Measurements from ENCODE around the gene BAZ1A.

DNA sequence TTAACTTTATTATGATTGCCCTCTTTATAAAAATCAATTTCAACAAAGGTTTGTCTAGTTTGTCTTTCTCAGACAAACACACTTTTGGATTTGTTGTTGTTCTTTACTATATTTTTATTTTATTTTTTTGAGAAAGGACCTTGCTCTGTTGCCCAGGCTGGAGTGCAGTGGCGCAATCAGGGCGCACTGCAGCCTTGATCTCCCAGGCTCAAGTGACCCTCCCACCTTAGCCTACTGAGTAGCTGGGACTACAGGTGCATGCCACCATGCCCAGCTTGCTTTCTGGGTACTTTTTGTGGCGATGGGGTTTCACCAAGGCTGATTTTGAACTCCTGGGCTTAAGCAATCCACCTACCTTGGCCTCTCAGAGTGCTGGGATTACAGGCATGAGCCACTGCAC, 96.4 kb downstream of the BAZ1A start:
- TF ChIP-seq PHB (CRISPR knock-in tag; IDR thresholded peaks at IDR 0.05) (no peak), NUFIP1 (IDR thresholded peaks at IDR 0.05; ENCODE audit: partially characterized antibody) (no peak), POLR2A (conservative IDR thresholded peaks at IDR 0.05) (no peak), CBFA2T2 (conservative IDR thresholded peaks at IDR 0.05) (no peak)
